ENCODE measurements around the gene GDF10. TPM values are rescaled to one million over a fixed set of nuclear protein-coding genes. Genes with fewer than 3 reads are reported as not detected.

The GDF10 gene
- total and polyA plus RNA-seq, 2 of the 13 experiments (the other 11 are each of a cell fraction or from before 2014, with no cell fraction given) = 0.03 TPM; not detected in 1

DNA sequence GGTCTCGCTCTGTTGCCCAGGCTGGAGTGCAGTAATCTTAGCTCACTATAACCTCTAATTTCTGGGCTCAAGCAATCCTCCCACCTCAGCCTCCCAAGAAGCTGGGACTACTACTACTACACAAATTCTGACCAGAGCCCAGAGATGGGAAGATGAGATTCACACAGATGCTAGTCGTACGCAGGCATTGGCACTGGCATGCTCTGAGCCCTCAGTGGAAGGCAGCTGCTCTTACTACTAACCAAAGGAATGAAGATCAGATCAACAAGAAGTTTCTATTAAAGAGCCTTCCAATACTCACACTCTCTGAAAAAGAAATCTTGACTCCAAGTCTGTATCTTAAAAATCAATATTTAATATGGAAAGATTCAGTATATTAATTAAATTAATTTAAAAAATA lies 32.9 kb downstream of the GDF10 start:
- no peak for DNase-seq (ENCODE audit: low spot score)
- ChIA-PET CTCF (ENCODE audit: low intra/inter-chr PET ratio, low total read pairs) (no interaction called here), POLR2A (no interaction called here)
- no peak for ATAC-seq
- TF ChIP-seq ASH2L (IDR thresholded peaks at IDR 0.05; ENCODE audit: insufficient read length, low read depth, low read length) (no peak), TGIF2 (CRISPR knock-in tag; IDR thresholded peaks at IDR 0.05) (no peak)
- H3K9ac ChIP-seq (ENCODE audit: insufficient read depth, low read depth, low read length) = no peak overlapping the region
- BruUV-seq (replicated peaks) = no TSS peak
- intact Hi-C loops (cut with micrococcal nuclease; ENCODE audit: unreplicated experiment) (no loop called here), in situ Hi-C loops (cut with HindIII; ENCODE audit: extremely low pct_ligation_motif_present, low pct_unique_long_range_greater_than_20kb) (no loop called here)
- H3K4me3 ChIP-seq (replicated peaks in 1 of 3; ENCODE audit: insufficient read depth in 1 of 3, low read depth in 2 of 3, low read length in 3 of 3) = no peak overlapping the region
- peaks cover 8% of the 10 kb centered on the region; the same call in 1 of the 2 replicates for H3K4me1 ChIP-seq (ENCODE audit: insufficient read depth, low read length)
- no peak for FAIRE-seq
- H3K79me2 ChIP-seq (ENCODE audit: insufficient read depth, low read length) = no peaks in the 10 kb centered on the region
- no peak overlapping the region for H2AFZ ChIP-seq (ENCODE audit: low read length)
- no peaks in the 10 kb centered on the region for H3K36me3 ChIP-seq (replicated peaks in 1 of 2; ENCODE audit: control insufficient read depth in 1 of 2, insufficient read depth in 2 of 2, low read length in 2 of 2)
- H3K9me3 ChIP-seq (ENCODE audit: low read length) = no peaks in the 10 kb centered on the region
- no peak overlapping the region for H3K4me2 ChIP-seq (ENCODE audit: low read depth, low read length)
- no peaks in the 10 kb centered on the region for H4K20me1 ChIP-seq (ENCODE audit: insufficient read depth, low read length)
- H3K27me3 ChIP-seq (ENCODE audit: control insufficient read depth in 1 of 2, insufficient read depth in 2 of 2, low read length in 2 of 2) = 0 out of 5 replicates have a peak, but pooled peaks cover 0 to 6% of the 10 kb centered on the region in 2 experiments
- no peak overlapping the region for H3K27ac ChIP-seq (ENCODE audit: extremely low read length, insufficient read depth, low read length)
- WGBS (ENCODE audit: low lambda C conversion rate) = 44% methylated on average over 3 of the region's 3 CpGs

DNA sequence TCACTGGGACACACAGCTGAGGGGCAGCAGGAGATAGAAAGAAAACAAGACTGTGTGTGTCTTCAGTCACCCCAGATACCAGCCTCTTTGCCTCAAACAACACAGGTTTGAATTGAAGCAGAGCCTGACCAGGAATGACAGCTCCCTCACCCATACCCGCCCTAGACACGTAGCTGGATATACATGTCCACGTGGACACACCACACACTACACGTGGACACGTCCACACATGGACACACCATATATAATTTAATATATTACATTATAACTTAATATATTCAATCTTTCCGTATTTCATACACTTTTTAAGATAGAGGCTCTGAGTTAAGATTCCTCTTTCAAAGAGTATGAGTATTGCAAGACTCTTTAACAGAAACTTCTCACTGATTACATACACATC lies 33.5 kb downstream of the GDF10 start:
- no peak overlapping the region for H3K4me3 ChIP-seq (replicated peaks in 1 of 3; ENCODE audit: insufficient read depth in 1 of 3, low read depth in 2 of 3, low read length in 3 of 3)
- no peak overlapping the region for H3K4me2 ChIP-seq (ENCODE audit: low read depth, low read length)
- H3K9me3 ChIP-seq (ENCODE audit: low read length) = no peaks in the 10 kb centered on the region
- intact Hi-C loops (cut with micrococcal nuclease; ENCODE audit: unreplicated experiment) = no loop called here
- 2% methylated on average over 6 of the region's 6 CpGs for WGBS (ENCODE audit: low lambda C conversion rate)
- H3K27ac ChIP-seq (ENCODE audit: extremely low read length, insufficient read depth, low read length) = no peak overlapping the region
- no peak for TF ChIP-seq ZNF879 (CRISPR knock-in tag; IDR thresholded peaks at IDR 0.05)
- no peak for TF ChIP-seq ZBTB2 (CRISPR knock-in tag; IDR thresholded peaks at IDR 0.05; ENCODE audit: low read depth)
- no peak for TF ChIP-seq HNRNPH1 (optimal IDR thresholded peaks at IDR 0.05; ENCODE audit: low read depth, low read length)
- no peak for TF ChIP-seq ZNF770 (CRISPR knock-in tag; IDR thresholded peaks at IDR 0.05)
- TF ChIP-seq, protein P1, sequence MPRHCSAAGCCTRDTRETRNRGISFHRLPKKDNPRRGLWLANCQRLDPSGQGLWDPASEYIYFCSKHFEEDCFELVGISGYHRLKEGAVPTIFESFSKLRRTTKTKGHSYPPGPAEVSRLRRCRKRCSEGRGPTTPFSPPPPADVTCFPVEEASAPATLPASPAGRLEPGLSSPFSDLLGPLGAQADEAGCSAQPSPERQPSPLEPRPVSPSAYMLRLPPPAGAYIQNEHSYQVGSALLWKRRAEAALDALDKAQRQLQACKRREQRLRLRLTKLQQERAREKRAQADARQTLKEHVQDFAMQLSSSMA (CRISPR knock-in tag; IDR thresholded peaks at IDR 0.05) = no peak
- TF ChIP-seq ZNF331 (CRISPR knock-in tag; IDR thresholded peaks at IDR 0.05) = no peak
- TF ChIP-seq, protein P2, sequence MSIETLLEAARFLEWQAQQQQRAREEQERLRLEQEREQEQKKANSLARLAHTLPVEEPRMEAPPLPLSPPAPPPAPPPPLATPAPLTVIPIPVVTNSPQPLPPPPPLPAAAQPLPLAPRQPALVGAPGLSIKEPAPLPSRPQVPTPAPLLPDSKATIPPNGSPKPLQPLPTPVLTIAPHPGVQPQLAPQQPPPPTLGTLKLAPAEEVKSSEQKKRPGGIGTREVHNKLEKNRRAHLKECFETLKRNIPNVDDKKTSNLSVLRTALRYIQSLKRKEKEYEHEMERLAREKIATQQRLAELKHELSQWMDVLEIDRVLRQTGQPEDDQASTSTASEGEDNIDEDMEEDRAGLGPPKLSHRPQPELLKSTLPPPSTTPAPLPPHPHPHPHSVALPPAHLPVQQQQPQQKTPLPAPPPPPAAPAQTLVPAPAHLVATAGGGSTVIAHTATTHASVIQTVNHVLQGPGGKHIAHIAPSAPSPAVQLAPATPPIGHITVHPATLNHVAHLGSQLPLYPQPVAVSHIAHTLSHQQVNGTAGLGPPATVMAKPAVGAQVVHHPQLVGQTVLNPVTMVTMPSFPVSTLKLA (IDR thresholded peaks at IDR 0.05) = peak; percentile 98
- peaks cover 8% of the 10 kb centered on the region; the same call in 1 of the 2 replicates for H3K4me1 ChIP-seq (ENCODE audit: insufficient read depth, low read length)
- ChIA-PET CTCF (ENCODE audit: low intra/inter-chr PET ratio, low total read pairs) (no interaction called here), POLR2A (no interaction called here)
- in situ Hi-C loops (cut with HindIII; ENCODE audit: extremely low pct_ligation_motif_present, low pct_unique_long_range_greater_than_20kb) = no loop called here
- BruUV-seq (replicated peaks) = no TSS peak
- no peak overlapping the region for H2AFZ ChIP-seq (ENCODE audit: low read length)
- ATAC-seq = no peak
- FAIRE-seq = no peak
- no peaks in the 10 kb centered on the region for H3K79me2 ChIP-seq (ENCODE audit: insufficient read depth, low read length)
- no peaks in the 10 kb centered on the region for H3K36me3 ChIP-seq (replicated peaks in 1 of 2; ENCODE audit: control insufficient read depth in 1 of 2, insufficient read depth in 2 of 2, low read length in 2 of 2)
- no peak for DNase-seq (ENCODE audit: low spot score)
- H3K27me3 ChIP-seq (ENCODE audit: control insufficient read depth in 1 of 2, insufficient read depth in 2 of 2, low read length in 2 of 2) = 0 out of 5 replicates have a peak, but pooled peaks cover 0 to 6% of the 10 kb centered on the region in 2 experiments
- H4K20me1 ChIP-seq (ENCODE audit: insufficient read depth, low read length) = no peaks in the 10 kb centered on the region
- H3K9ac ChIP-seq (ENCODE audit: insufficient read depth, low read depth, low read length) = no peak overlapping the region

Measured in HepG2 (cell line).